Coronary artery (tissue), 2 donors: ENCODE results near the gene H2BK1.

Experiments used
- DNase-seq: peaks from one replicate; pipeline ENCODE4 v3.0.0-alpha.2; 2017; ENCODE audit warnings: low spot score
- H3K27ac ChIP-seq, 2 donors: fragments of 200-600 bp; sonication (generic); one replicate each; pipeline ENCODE4 v1.5.1; 2016 to 2019
- H3K4me3 ChIP-seq: fragments of 200-600 bp; sonication (generic); 2 replicates; pipeline ENCODE4 v1.5.1; 2016; ENCODE audit warnings: mild to moderate bottlenecking, moderate library complexity
- TF ChIP-seq, protein P1 (sequence below): fragments of 200-600 bp; sonication (generic); IDR thresholded peaks from one replicate; pipeline ENCODE4 v1.5.1; 2019; ENCODE audit warnings: antibody characterized with exemption

The H2BK1 gene

DNA sequence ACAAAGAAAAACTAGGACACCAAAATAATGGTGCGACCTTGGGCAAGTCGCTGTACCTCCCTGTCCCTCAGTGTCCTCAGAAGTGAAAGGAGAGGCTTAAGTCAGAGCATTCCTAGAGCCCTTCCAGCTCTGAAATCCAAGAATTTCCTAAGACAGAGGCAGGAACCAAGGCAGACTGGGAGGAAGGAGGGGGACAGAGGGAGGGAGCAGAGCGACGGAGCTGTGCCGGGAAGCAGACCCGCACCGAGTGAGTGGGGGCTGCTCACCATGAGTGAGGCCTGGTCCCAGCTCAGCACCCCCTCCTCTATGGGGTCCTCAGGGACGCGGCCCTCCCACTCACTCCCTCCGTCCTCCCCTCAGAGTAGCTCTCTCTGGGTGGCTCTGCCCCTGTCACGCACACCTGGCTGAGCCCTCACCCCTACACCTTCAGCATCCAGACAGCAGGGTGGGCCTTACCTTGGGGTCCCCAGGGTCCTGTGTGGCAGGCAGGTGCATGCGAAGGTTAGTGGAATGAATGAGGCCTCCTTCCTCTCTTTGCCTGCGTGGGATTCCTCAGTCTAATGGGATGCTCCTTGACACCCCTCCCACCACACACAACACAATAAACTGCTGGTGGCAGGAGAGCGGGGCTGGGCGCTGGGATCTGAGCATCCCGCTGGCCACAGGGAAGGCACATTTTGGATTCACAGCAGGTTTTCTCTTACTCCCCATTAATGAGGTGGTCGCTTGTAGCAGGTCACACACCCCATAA lies 42.8 kb upstream of the H2BK1 start:
- H3K27ac ChIP-seq: peak overlapping the region; percentile 97 to 99
- DNase-seq: no peak
- TF ChIP-seq, protein P1, sequence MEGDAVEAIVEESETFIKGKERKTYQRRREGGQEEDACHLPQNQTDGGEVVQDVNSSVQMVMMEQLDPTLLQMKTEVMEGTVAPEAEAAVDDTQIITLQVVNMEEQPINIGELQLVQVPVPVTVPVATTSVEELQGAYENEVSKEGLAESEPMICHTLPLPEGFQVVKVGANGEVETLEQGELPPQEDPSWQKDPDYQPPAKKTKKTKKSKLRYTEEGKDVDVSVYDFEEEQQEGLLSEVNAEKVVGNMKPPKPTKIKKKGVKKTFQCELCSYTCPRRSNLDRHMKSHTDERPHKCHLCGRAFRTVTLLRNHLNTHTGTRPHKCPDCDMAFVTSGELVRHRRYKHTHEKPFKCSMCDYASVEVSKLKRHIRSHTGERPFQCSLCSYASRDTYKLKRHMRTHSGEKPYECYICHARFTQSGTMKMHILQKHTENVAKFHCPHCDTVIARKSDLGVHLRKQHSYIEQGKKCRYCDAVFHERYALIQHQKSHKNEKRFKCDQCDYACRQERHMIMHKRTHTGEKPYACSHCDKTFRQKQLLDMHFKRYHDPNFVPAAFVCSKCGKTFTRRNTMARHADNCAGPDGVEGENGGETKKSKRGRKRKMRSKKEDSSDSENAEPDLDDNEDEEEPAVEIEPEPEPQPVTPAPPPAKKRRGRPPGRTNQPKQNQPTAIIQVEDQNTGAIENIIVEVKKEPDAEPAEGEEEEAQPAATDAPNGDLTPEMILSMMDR: no peak
- H3K4me3 ChIP-seq: peak overlapping the region; percentile 94

- Histone ChIP-seq H3K27ac (peak overlapping the region; percentile 97 to 99), H3K4me3 (peak overlapping the region; percentile 94)
- DNase-seq: no peak
- TF ChIP-seq, protein P1: no peak
These were observed 42.2 kb upstream of the H2BK1 start for GRCh38 chr7:151252561-151252835.

DNA sequence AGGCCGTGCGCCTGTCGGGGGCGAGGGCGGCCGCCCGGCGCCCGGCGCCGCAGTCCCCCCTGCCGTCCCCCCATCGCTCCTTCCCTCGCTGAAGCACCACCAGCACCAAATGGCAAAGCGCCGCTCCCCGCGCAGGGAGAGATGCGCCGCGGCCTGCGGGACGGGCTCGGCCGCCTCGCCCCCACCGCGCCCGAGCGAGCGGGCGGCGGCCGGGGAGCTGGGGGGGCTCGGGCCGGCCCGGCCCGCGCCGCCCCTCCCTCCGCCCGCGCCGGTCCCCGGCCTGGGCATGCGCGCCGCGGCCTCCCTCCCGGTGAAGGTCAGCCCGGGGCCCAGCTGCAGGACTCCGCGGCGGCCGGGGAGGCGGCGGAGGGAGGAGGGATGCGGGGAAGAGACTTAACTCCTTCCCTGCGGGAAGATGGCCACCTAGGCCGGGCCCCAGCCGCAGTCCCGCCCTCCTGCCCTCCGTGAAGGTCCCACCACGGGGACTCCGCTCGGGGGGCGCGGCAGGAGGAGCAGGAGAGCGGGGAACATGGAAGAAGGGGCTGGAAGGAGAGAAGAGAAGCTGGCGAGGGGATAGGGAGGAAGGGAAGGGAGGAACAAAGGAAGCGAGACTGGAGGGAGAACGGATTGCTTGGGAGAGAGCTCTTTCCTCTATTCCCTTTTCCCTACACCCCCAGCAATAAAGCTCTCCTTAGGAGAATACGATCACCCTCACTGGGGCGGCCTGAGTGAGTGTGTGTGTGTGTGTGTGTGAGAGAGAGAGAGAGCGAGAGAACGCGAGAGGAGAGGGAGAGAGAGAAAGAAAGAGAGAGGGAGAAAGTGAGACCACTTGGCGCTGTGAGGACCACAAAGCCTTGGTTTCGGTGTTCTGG lies 41.6 kb upstream of the H2BK1 start:
- TF ChIP-seq, protein P1: no peak
- Histone ChIP-seq H3K27ac (peak overlapping the region; percentile 97 to 99), H3K4me3 (peak overlapping the region; percentile 94)
- no peak for DNase-seq

GRCh38 chr7:151251328-151251688 lies 41.0 kb upstream of the H2BK1 start:
- DNase-seq: no peak
- H3K4me3 ChIP-seq: peak overlapping the region; percentile 94
- peak overlapping the region; percentile 97 to 99 for H3K27ac ChIP-seq
- TF ChIP-seq, protein P1: no peak

DNA sequence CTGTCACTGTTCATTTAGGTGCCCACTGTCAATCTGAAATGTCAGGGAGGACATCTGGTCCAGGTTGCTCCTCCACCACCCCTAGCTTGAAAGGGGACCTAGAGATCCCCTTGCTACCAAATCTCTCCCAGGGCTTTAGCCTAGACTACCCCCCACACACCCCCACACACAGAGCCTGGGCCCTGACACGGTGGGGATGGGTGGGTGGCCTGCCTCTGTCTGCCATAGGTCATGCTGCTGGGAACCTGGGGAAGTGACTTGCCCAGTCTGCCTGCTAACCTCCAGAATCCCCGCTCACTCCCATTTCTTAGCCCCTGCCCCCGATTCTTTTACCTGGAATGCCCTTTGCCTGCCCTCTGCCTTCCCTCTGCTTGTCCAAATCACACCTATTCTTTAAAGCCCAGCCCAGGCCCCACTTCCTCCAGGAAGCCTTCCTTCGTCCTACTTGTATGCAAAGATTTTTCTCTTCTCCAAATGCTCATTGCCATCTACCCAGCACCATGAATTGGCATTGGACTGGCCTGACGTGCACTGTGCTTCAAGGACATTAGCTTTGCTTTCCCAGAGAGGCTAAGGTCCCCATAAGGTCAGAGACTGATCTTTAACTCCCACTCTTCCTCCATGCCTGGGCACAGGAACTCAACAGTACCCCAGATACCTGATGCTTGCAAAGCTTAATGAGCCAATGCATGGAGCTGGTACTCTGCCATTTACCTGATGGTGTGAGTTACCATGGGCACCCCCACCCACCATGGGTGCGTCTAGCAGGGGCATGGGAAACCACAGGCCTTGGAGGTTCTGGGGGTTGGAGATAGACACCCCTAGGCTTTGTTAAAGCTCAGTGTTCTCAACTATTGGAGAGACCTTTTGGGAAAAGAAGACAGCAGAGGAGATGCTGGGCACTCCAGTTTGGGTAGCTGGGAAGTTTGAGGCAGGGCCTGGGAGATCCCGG lies 40.2 kb upstream of the H2BK1 start:
- peak overlapping the region; percentile 97 to 99 for H3K27ac ChIP-seq
- DNase-seq: no peak

DNA sequence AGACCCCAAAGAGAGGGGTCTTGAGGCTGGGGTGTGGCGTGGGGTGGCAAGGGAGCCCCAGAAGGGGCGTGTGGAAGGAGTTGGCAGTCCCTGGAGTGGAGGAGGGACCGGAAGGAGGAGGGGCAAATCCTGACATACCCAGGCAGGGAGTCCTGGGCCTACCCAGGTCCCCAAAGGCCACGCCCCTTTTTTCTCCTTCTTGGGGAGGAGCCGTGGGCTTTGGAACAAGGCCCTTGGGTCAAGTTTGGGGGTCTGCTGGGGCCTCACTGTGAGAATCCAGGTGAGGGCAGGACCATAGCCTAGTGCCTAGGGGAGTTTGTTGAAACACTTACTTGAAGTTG lies 39.4 kb upstream of the H2BK1 start:
- no peak for DNase-seq
- peak overlapping the region; percentile 94 for H3K4me3 ChIP-seq
- peak overlapping the region; percentile 97 to 99 for H3K27ac ChIP-seq
- TF ChIP-seq, protein P1: no peak

More for the DNA sequence above, 40.2 kb upstream of the H2BK1 start:
- TF ChIP-seq, protein P1: no peak
- H3K4me3 ChIP-seq: peak overlapping the region; percentile 94
